ENCODE data around the gene RPL28. TPM values are rescaled to one million over a fixed set of nuclear protein-coding genes. Genes with fewer than 3 reads are reported as not detected.

Gene RPL28
- total and polyA plus RNA-seq, 10 of the 15 experiments (the other 5 are each of a cell fraction or from before 2014, with no cell fraction given) = 260 to 3,542 (median 891) TPM

DNA sequence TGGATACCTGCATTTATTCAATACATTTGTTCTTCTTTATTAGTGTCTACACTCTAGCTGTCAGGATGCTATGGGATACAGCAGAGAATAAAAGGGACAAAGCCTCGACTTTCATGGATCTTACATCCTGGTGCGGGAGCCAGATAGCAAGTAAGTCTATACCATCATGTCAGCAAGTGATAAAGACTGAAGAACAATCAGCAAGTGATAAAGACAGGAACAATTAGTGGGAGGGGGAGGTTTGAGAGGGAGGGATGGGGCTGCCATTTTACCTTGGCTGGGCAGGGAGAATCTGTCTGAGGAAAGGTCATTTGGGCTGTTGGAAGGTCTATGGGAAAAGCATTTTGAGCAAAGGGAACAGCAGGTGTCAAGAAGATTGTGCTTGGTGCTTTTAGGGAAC lies 24.4 kb downstream of the RPL28 start:
- TF ChIP-seq KLF5 (IDR thresholded peaks at IDR 0.05; ENCODE audit: partially characterized antibody) (no peak), RELA (IDR thresholded peaks at IDR 0.05; ENCODE audit: borderline replicate concordance, partially characterized antibody) (no peak), STAT3 (IDR thresholded peaks at IDR 0.05; ENCODE audit: low read depth, low read length) (no peak), YY1 (IDR thresholded peaks at IDR 0.05; ENCODE audit: low read depth, low read length) (no peak), MYB (IDR thresholded peaks at IDR 0.05; ENCODE audit: borderline replicate concordance, low read depth, low read length) (no peak), MEF2A (IDR thresholded peaks at IDR 0.05; ENCODE audit: insufficient read depth, low read depth, low read length) (no peak), BMI1 (IDR thresholded peaks at IDR 0.05; ENCODE audit: borderline replicate concordance) (no peak), MTA2 (IDR thresholded peaks at IDR 0.05; ENCODE audit: low read depth) (no peak), NFYA (IDR thresholded peaks at IDR 0.05; ENCODE audit: borderline replicate concordance, low read depth, low read length) (no peak), CREM (IDR thresholded peaks at IDR 0.05; ENCODE audit: low read depth) (no peak), NBN (IDR thresholded peaks at IDR 0.05) (no peak), ESRRA (IDR thresholded peaks at IDR 0.05; ENCODE audit: low read length) (no peak)
- TF ChIP-seq, protein P1, sequence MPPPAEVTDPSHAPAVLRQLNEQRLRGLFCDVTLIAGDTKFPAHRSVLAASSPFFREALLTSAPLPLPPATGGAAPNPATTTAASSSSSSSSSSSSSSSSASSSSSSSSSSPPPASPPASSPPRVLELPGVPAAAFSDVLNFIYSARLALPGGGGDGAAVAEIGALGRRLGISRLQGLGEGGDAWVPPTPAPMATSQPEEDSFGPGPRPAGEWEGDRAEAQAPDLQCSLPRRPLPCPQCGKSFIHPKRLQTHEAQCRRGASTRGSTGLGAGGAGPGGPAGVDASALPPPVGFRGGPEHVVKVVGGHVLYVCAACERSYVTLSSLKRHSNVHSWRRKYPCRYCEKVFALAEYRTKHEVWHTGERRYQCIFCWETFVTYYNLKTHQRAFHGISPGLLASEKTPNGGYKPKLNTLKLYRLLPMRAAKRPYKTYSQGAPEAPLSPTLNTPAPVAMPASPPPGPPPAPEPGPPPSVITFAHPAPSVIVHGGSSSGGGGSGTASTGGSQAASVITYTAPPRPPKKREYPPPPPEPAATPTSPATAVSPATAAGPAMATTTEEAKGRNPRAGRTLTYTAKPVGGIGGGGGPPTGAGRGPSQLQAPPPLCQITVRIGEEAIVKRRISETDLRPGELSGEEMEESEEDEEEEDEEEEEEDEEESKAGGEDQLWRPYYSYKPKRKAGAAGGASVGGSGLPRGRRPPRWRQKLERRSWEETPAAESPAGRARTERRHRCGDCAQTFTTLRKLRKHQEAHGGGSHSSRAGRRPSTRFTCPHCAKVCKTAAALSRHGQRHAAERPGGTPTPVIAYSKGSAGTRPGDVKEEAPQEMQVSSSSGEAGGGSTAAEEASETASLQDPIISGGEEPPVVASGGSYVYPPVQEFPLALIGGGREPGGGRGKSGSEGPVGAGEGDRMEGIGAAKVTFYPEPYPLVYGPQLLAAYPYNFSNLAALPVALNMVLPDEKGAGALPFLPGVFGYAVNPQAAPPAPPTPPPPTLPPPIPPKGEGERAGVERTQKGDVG (CRISPR knock-in tag; IDR thresholded peaks at IDR 0.05) = no peak
- TF ChIP-seq, protein P2, sequence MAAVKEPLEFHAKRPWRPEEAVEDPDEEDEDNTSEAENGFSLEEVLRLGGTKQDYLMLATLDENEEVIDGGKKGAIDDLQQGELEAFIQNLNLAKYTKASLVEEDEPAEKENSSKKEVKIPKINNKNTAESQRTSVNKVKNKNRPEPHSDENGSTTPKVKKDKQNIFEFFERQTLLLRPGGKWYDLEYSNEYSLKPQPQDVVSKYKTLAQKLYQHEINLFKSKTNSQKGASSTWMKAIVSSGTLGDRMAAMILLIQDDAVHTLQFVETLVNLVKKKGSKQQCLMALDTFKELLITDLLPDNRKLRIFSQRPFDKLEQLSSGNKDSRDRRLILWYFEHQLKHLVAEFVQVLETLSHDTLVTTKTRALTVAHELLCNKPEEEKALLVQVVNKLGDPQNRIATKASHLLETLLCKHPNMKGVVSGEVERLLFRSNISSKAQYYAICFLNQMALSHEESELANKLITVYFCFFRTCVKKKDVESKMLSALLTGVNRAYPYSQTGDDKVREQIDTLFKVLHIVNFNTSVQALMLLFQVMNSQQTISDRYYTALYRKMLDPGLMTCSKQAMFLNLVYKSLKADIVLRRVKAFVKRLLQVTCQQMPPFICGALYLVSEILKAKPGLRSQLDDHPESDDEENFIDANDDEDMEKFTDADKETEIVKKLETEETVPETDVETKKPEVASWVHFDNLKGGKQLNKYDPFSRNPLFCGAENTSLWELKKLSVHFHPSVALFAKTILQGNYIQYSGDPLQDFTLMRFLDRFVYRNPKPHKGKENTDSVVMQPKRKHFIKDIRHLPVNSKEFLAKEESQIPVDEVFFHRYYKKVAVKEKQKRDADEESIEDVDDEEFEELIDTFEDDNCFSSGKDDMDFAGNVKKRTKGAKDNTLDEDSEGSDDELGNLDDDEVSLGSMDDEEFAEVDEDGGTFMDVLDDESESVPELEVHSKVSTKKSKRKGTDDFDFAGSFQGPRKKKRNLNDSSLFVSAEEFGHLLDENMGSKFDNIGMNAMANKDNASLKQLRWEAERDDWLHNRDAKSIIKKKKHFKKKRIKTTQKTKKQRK (IDR thresholded peaks at IDR 0.05; ENCODE audit: low read depth, low read length) = no peak
- no peak overlapping the region for H3K9ac ChIP-seq (ENCODE audit: control insufficient read depth, insufficient read depth, low read length)
- no peak overlapping the region for H3K4me3 ChIP-seq
- in situ Hi-C loops (cut with MboI) = no loop called here
- CTCF ChIA-PET = interaction anchor here (1.6 to 2.0 kb wide), 3 partner anchors 8 to 118 kb away, joined by 4 to 9 read pairs (median 9); no protein-coding TSS in a partner anchor
- RAD21 ChIA-PET (ENCODE audit: unreplicated experiment) = no interaction called here
- H3K27me3 ChIP-seq (replicated peaks in 1 of 2; ENCODE audit: control insufficient read depth in 2 of 2, insufficient read depth in 2 of 2, low read length in 1 of 2) = no peaks in the 10 kb centered on the region
- POLR2A ChIA-PET = no interaction called here
- H3K79me2 ChIP-seq (ENCODE audit: control insufficient read depth, insufficient read depth, low read length) = peaks cover 23% of the 10 kb centered on the region
- H3K36me3 ChIP-seq (ENCODE audit: control insufficient read depth in 2 of 2, insufficient read depth in 2 of 2, low read length in 1 of 2) = peaks cover 0 to 5% of the 10 kb centered on the region in 2 experiments; a peak in 3 of 4 replicates
- BruUV-seq (replicated peaks) = no TSS peak
- no peak overlapping the region for H2AFZ ChIP-seq (ENCODE audit: control insufficient read depth, low read depth, low read length)
- SMC1A ChIA-PET (ENCODE audit: uncharacterized antibody, unreplicated experiment) = interaction anchor here (1.9 kb wide), 1 partner anchor 10 kb away, joined by 5 read pairs; no protein-coding TSS in a partner anchor
- FAIRE-seq (no peak), DNase-seq (ENCODE audit: low read depth, low spot score) (no peak), ATAC-seq (no peak)
- H3K4me2 ChIP-seq (ENCODE audit: control insufficient read depth, insufficient read depth) = no peak overlapping the region
- H3K4me1 ChIP-seq (ENCODE audit: control insufficient read depth, insufficient read depth, low read length) = peaks cover 16% of the 10 kb centered on the region
- WGBS (ENCODE audit: insufficient coverage, insufficient replicate concordance, low lambda C conversion rate, missing lambda C conversion rate) = 97% methylated on average over 2 of the region's 2 CpGs
- peaks cover 5% of the 10 kb centered on the region; the same call in 1 of the 3 replicates for H3K9me3 ChIP-seq (replicated peaks; ENCODE audit: control insufficient read depth, insufficient read depth, low read length)
- no peaks in the 10 kb centered on the region for H4K20me1 ChIP-seq (ENCODE audit: control insufficient read depth, insufficient read depth)
- H3K27ac ChIP-seq (ENCODE audit: control insufficient read depth, insufficient read depth) = no peak overlapping the region
- intact Hi-C loops (cut with micrococcal nuclease; ENCODE audit: unreplicated experiment) = no loop called here
